Coronary artery (tissue), 2 donors: ENCODE results near the gene TSKS.

ENCODE experiments used
- DNase-seq: peaks from one replicate; pipeline ENCODE4 v3.0.0-alpha.2; 2017; ENCODE audit warnings: low spot score
- H3K27ac ChIP-seq, 2 donors: fragments of 200-600 bp; sonication (generic); one replicate each; pipeline ENCODE4 v1.5.1; 2016 to 2019
- H3K4me3 ChIP-seq: fragments of 200-600 bp; sonication (generic); 2 replicates; pipeline ENCODE4 v1.5.1; 2016; ENCODE audit warnings: mild to moderate bottlenecking, moderate library complexity
- CTCF ChIP-seq: fragments of 200-600 bp; sonication (generic); IDR thresholded peaks from one replicate; pipeline ENCODE4 v1.5.1; 2019; ENCODE audit warnings: antibody characterized with exemption

TSKS gene

GRCh38 chr19:49782515-49782914, 19.4 kb upstream of the TSKS start:
- Histone ChIP-seq H3K27ac (no peak overlapping the region), H3K4me3 (no peak overlapping the region)
- DNase-seq: no peak
- no peak for TF ChIP-seq CTCF

- Histone ChIP-seq H3K4me3 (no peak overlapping the region), H3K27ac (no peak overlapping the region)
- TF ChIP-seq CTCF: no peak
- DNase-seq: no peak
Measured at GRCh38 chr19:49781394-49781793, 18.3 kb upstream of the TSKS start.

GRCh38 chr19:49780861-49781260, 17.8 kb upstream of the TSKS start:
- TF ChIP-seq CTCF: no peak
- Histone ChIP-seq H3K4me3 (no peak overlapping the region), H3K27ac (peak overlapping the region in 1 of 2 donors; percentile 31)
- no peak for DNase-seq

GRCh38 chr19:49779731-49780555, 16.8 kb upstream of the TSKS start:
- no peak for DNase-seq
- TF ChIP-seq CTCF: no peak
- Histone ChIP-seq H3K4me3 (no peak overlapping the region), H3K27ac (peak overlapping the region in 1 of 2 donors; percentile 31)

- no peak overlapping the region for H3K27ac ChIP-seq
- no peak for DNase-seq
- TF ChIP-seq CTCF: no peak
- H3K4me3 ChIP-seq: no peak overlapping the region
Measured at GRCh38 chr19:49776371-49776764, 13.3 kb upstream of the TSKS start.

- TF ChIP-seq CTCF: no peak
- no peak overlapping the region for H3K27ac ChIP-seq
- no peak for DNase-seq
- H3K4me3 ChIP-seq: no peak overlapping the region
Measured at GRCh38 chr19:49775742-49776370, 12.8 kb upstream of the TSKS start.

- no peak for DNase-seq
- TF ChIP-seq CTCF: no peak
- no peak overlapping the region for H3K4me3 ChIP-seq
- no peak overlapping the region for H3K27ac ChIP-seq
Measured at GRCh38 chr19:49774969-49775368, 11.9 kb upstream of the TSKS start.
